ENCODE measurements around the gene TMCC2.
"Not testable (repeated sequence)": the region's sequence is repeated elsewhere in the genome, so short reads cannot be mapped to it uniquely, and the experiment has no call there.

Gene TMCC2, protein sequence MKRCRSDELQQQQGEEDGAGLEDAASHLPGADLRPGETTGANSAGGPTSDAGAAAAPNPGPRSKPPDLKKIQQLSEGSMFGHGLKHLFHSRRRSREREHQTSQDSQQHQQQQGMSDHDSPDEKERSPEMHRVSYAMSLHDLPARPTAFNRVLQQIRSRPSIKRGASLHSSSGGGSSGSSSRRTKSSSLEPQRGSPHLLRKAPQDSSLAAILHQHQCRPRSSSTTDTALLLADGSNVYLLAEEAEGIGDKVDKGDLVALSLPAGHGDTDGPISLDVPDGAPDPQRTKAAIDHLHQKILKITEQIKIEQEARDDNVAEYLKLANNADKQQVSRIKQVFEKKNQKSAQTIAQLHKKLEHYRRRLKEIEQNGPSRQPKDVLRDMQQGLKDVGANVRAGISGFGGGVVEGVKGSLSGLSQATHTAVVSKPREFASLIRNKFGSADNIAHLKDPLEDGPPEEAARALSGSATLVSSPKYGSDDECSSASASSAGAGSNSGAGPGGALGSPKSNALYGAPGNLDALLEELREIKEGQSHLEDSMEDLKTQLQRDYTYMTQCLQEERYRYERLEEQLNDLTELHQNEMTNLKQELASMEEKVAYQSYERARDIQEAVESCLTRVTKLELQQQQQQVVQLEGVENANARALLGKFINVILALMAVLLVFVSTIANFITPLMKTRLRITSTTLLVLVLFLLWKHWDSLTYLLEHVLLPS

GRCh38 chr1:205227584-205228013 lies at the start of gene TMCC2:
Gene TMCC2 (plus strand): TSS chr1:205227946. CDS start chr1:205228565, 619 bp downstream.
- peak; percentile 65 to 84 for DNase-seq (ENCODE audit: low read depth in 2 of 2)

DNA sequence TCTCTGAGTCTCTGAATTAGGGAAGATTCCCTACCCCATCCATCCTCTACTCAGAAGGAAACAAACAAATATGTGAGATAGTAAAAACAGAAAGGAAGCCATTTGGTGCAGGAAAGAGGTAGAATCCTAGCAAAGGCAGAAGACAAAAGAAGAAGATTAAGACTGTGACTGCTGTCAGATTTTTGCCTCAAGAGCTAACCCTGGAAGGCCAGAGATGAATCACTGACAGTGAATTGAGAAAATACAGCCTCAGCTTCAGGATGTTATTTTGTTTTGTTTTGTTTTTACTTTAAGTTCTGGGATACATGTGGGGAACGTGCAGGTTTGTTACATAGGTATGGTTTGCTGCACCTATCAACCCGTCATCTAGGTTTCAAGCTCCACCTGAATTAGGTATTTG lies 47.9 kb upstream of the TMCC2 start:
- no peak for DNase-seq (ENCODE audit: low read depth in 2 of 2)

DNA sequence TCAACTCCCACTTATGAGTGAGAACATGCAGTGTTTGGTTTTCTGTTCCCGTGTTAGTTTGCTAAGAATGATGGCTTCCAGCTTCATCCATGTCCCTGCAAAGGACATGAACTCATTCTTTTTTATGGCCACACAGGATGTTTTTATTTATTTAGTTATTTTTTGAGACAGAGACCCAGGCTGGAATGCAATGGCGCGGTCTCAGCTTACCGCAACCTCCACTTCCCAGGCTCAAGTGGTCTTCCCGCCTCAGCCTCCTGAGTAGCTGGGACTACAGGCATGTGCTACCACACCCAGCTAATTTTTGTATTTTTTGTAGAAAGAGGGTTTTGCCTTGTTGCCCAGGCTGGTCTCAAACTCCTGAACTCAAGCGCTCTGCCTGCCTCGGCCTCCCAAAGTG lies 47.4 kb upstream of the TMCC2 start:
- not testable (repeated sequence) for DNase-seq (ENCODE audit: low read depth in 2 of 2)

DNA sequence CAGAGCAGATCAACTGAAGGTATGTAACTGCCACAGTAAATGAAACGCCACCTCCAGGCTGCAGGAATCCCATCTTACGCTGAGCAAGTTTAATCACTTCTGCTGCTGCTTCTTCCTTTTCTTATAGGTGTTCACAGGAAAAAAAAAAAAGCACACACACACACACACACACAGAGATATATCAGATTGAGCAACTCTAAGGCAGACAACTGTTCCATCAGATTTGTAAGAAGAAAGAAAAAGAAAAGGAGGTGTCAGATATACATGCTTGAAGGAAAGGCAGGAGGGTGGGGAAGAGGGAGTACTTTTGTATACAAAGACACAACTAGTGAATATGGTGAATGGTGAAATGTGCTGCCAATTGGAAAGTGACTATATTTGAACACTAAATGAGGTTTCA lies 44.8 kb upstream of the TMCC2 start:
- DNase-seq (ENCODE audit: low read depth in 2 of 2) = no peak

DNA sequence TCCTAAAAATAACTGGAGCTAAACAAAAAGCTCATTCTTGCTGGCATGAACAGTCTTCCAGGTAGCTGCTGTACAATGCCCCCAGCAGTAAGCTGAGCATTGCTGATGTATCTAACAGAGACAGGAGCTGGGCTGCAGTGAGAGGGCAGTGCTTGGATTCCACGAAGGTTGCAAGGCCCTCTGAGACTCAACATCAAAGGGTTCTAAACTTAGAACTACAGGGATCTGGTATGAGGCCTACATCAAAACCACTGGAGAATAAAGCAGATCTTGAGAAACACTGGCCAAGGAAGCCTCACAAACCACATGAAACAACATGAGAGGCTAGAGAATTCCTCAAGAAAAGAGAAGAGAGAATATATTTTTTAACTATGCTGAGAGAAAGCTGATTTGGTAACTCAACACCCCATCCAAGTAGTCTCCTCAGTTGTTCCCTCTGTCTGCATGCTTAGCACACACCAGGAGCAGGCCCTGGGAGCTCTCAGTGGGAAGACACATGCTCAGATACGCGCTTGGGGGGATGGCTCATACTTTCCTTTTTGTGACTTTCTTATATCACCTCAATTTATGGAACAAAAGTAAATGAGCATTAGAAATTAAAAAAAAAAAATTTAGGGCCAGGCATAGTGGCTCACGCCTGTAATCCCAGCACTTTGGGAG lies 43.9 kb upstream of the TMCC2 start:
- DNase-seq (ENCODE audit: low read depth in 2 of 2) = no peak

DNA sequence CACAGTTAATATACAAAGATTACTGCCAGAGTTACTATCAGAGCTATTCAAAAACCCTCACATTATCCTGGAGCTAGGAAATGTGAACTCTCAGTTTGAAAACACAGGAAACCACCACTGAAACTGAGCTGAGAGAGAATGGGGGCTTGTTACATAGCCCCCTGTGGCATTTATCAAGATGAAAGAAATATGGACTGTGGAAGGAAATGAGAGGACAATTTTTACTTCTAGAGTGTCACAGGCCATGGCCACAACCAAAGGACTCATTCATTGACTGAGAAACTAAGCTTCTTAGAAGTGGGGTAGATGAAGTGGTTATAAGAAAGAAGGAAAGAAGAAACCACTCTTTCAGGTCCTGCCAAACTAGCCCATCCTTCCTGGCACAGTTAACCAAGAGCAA lies 41.6 kb upstream of the TMCC2 start:
- DNase-seq (ENCODE audit: low read depth in 2 of 2) = no peak

GRCh38 chr1:205187420-205187819 lies 40.3 kb upstream of the TMCC2 start:
- no peak for DNase-seq (ENCODE audit: low read depth in 2 of 2)

- no peak for DNase-seq (ENCODE audit: low read depth in 2 of 2)
Observed at GRCh38 chr1:205188098-205188497, 39.6 kb upstream of the TMCC2 start.

- DNase-seq (ENCODE audit: low read depth in 2 of 2) = no peak
Observed at GRCh38 chr1:205188596-205188995, 39.1 kb upstream of the TMCC2 start.

DNA sequence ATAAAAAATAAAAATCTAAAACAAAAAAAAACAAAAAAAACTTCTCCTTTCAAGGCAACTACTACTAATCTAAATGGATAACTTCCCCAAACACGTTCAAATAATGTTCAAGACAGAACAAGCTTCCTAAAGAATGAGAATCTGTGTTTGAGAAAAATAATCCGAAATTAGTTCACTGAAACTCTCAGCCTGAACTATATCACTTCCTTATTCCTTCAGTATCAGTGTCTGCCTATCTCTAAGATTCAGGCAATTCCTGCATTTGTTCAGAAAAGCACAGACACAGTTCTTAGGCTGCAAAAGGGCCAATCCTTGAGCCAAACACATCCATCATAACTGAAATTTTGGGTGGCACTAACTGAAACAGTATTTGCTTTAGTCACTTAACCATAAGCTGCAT lies 38.6 kb upstream of the TMCC2 start:
- no peak for DNase-seq (ENCODE audit: low read depth in 2 of 2)

DNA sequence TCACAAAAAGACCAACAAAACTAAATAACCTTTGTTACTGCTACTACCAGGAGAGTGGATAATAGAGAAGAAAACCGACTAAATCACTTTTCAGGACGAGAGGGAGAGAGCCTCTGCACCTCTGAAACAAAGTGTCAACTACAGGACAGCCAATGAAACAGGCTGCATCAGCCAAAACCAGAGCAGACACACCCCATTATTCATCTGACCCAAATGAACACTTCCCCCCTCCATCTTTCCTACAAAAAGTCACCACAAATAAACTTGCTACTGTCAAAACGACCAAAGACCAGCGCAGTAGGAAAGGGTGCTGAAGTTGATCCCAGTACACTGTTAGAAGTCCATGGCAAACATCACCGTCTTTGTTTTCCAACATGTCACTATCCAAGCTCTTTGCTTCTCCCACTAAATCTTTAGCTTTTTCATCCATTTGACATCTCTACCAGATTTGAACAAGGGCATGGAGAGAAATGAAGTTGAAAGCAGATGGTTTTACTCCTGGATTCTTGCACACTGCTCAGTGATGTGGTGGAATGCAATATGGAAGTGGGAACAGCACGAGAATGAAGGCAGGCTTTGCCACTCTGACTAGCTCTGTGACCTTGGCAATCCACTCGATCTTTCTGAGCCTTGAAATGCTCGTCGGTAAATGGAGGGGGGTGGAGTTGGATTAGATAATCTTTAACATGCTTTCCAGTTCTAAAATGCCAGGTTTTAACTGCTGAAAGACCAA lies 36.7 kb upstream of the TMCC2 start:
- no peak for DNase-seq (ENCODE audit: low read depth in 2 of 2)

GRCh38 chr1:205191622-205192021 lies 36.1 kb upstream of the TMCC2 start:
- DNase-seq (ENCODE audit: low read depth in 2 of 2) = no peak

DNA sequence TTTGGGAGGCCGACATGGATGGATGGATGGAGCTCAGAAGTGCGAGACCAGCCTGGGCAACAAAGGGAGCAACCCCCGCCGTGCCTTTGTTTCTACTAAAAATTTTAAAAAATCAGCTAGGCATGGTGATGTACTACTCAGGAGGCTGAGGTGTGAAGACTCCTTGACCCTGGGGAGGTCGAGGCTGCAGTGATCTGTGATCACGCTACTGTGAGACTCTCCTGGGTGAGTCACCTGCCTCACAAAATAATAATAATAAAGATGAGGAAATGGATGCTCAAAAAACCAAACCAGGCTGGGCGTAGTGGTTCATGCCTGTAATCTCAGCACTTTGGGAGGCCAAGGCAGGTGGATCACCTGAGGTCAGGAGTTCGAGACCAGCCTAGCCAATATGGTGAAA lies 35.5 kb upstream of the TMCC2 start:
- DNase-seq (ENCODE audit: low read depth in 2 of 2) = no peak

DNA sequence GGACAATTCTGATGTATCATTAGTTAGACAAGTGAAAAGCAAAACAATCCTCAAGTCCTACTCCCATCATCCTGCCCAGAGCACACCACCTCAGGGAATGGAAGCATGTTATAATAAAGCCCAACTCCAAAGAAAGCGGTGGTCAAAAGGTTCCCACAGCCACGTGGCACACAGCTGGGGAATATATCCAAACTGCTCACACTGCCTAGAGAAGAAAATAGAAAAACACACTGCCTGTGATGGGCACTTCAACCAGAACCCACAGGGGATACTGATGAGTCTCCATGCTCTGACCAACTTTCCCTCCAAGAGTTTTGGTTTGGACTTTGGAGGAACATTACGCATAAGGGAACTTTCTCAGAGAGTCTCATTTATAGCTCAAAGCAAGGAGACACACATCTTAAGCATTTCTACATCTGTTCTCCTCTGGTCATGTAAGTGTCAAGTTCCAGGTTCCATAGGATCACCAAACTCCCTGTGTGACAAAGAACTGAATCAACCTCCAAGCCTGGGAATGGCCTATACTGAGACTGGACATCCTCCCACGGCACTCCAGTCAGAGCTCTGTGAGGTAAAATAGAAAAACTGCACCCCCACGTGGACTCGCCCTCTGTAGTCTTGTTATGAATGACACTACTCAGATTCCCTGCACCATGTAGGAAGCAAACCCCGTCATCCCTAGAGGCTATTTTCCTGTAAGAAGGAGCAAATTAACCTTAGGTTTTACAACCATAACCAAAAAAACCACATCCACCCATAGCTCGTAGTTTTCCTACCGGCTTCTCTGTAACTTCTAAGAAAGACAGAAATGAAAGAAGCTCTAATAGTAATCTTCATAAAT lies 28.4 kb upstream of the TMCC2 start:
- DNase-seq (ENCODE audit: low read depth in 2 of 2) = peak; percentile 16 to 60

GRCh38 chr1:205199931-205200299 lies 27.8 kb upstream of the TMCC2 start:
- DNase-seq (ENCODE audit: low read depth in 2 of 2) = no peak

- no peak for DNase-seq (ENCODE audit: low read depth in 2 of 2)
Observed at GRCh38 chr1:205204552-205204951, 23.2 kb upstream of the TMCC2 start.

DNA sequence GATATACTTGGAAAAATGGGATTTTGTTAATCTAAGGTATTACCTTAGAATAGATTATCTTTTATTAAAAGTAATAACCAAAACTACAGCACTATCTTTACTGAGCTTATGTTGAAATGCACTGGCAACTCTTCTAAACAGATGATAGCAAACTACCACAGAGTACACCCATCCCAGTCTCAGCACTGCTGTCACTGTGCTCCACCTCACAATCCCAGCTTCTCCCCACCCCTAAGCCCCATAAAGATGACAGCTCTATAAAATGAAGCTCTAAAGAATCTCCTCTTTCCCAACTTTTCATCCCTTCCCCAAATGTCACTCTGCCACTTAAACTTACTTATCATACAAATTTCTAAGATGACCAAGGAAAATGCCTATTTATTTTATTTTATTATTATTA lies 22.7 kb upstream of the TMCC2 start:
- DNase-seq (ENCODE audit: low read depth in 2 of 2) = no peak

DNA sequence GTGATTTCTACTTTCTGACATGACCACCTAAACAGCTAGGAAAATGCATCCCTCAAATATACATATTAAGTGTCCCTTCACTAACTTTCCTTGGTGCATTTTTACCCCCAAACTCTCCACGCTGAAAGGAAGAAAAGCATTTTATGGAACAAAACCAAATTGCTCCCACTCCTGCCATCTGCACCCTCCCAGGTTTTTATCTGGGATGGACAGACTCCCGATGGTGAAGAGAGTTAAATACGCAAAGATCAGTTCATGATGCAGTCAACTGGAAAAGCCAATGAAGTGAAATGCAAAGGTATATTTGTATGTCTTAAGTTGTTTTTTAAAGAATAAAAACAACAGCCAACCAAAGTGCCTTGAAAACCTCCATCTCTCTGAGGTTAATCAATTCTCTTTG lies 18.9 kb upstream of the TMCC2 start:
- DNase-seq (ENCODE audit: low read depth in 2 of 2) = no peak

DNA sequence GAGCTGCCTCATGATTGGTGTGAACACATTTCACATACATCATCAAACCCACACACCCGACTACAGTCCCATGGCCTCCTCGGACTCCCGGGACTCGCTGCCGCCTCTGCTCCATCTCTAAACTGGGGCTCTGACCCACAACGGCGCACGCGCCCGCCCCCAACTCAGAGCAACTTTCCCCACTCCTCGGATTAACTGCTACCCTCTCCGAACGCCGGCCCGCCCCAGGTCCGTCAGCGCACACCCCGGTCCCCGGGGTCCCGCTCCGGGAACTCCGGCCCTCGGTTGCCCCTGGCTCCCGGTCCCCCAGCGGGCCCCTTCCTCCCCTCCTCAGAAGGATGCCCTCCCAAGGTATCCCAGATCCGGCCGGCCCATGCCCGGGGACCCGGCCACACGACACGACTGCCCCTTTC lies 17.0 kb upstream of the TMCC2 start:
- no peak for DNase-seq (ENCODE audit: low read depth in 2 of 2)

DNA sequence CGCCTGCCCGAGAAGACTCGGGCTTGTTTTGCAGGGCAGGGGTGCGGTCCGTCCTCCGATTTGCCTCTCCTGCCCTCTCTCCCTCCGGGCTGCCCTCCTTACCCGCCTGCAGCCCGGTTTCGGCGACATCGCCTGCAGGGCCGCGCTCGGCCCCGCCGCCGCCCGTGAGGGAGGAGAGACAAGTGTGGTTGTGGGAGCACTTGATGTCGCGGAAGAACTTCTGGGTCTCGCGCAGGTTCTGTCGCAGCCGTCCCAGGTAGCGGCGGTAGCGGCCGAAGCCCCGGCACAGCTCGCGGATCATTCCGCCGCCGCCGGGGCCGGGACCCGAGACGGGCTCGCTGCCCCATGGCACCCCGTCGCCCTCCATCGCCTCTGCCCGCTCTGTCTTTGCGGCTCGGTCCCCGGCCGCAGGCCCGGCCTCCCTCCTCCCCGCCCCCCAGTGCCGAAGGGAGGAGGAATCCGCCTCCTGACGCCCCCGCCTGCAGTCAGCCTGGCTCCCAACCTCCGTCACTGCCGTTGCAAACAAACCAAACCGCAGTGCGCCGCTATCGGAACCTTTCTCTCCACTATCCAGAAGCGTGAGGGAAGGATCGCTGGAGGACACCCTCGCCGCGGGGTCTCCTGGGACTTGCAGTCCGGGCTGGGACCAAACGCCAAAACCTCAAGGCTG lies 16.4 kb upstream of the TMCC2 start, which contains the start of gene DSTYK:
TSS of gene DSTYK (minus strand) at position 534 of the 670 bp plus-strand sequence. CDS start at position 367, 167 bp downstream.
- peak; percentile 89 to 93 for DNase-seq (ENCODE audit: low read depth in 2 of 2)
